Measurements from ENCODE around the gene NADK2.
"Not testable (repeated sequence)": the region's sequence is repeated elsewhere in the genome, so short reads cannot be mapped to it uniquely, and the experiment has no call there.

Gene NADK2

GRCh38 chr5:36205329-36205728, 36.4 kb downstream of the NADK2 start:
- no peak for DNase-seq

DNA sequence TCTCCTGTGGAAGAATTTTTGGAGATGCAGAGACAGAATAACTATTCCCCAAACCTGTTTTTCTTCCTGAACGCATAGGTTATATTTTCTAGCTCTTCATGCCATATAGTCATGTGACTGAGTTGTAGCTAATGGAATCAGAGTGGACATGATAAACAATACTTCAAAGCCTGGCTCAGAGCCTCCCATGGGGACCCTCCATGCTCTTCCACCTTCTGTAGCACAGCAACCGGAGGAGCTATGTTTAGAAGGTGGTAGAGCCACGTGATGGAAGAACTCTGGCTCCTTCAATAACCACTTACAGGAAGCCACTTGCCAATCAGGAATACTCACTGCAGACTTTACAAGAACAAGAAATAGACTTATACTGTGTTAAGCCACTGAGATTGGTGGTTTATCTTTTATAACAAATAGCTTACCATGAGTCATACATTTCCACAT, 39.2 kb downstream of the NADK2 start:
- DNase-seq, result no peak

- no peak for DNase-seq
Observed at GRCh38 chr5:36200513-36200912, 41.2 kb downstream of the NADK2 start.

GRCh38 chr5:36199620-36200019, 42.1 kb downstream of the NADK2 start:
- no peak for DNase-seq

GRCh38 chr5:36198783-36199182, 42.9 kb downstream of the NADK2 start:
- DNase-seq, result not testable (repeated sequence)

DNA sequence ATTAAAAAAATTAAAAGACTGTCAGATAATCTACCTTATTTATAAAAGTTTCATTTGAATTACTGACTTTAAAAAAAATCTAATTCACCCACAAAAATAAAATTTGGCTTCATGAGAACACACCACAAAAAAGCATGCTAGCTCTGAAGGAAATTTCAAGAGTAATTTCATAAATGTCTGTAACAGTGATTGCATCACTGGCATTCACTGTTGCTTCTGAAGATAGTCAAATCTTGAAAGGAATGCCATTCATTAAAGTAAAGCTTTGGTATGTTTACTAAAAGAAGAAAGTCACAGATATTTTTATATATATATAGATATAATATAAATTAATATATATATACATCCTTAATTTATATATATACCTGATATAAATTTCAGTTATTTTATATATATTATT, 43.4 kb downstream of the NADK2 start:
- no peak for DNase-seq

DNA sequence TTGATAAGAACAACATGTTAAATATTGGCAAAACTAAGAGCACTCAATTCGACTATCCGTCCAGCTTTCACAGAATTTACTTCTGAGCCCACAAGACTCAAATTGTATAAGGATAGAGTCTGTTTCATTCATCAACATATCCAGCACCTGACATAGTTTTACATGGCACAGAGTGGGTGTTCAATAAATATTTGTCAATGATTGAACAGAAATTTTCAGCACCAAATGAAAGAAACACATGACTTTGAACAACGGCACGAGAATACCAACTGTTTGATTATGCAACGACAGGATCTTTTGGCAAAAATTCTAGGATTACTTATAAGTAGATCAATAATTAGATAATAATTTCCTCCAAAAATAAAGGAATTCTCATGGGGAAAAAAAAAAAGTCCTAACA, 48.0 kb downstream of the NADK2 start:
- DNase-seq, result no peak

DNA sequence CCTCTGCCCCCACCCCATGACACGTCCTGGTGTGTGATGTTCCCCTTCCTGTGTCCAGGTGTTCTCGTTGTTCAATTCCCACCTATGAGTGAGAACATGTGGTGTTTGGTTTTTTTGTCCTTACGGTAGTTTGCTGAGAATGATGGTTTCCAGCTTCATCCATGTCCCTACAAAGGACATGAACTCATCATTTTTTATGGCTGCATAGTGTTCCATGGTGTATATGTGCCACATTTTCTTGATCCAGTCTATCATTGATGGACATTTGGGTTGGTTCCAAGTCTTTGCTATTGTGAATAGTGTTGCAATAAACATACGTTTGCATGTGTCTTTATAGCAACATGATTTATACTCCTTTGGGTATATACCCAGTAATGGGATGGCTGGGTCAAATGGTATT, 57.3 kb downstream of the NADK2 start:
- DNase-seq, result not testable (repeated sequence)

DNA sequence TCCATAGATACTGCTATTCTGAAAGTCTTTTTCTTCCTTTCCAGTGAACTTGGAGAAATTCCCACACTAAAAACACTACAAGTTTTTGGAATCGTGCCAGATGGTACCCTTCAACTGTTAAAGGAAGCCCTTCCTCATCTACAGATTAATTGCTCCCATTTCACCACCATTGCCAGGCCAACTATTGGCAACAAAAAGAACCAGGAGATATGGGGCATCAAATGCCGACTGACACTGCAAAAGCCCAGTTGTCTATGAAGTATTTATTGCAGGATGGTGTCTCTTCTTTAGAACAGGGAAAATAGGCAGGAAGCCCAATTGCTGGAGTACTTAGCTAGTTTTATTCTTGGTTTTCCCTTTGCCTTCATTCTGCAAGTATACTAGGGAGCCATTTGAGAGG, 60.0 kb downstream of the NADK2 start:
- DNase-seq, result no peak

GRCh38 chr5:36180556-36181350, 61.0 kb downstream of the NADK2 start:
- no peak for DNase-seq

GRCh38 chr5:36179950-36180349, 61.8 kb downstream of the NADK2 start:
- DNase-seq, result no peak

GRCh38 chr5:36178524-36178890, 63.2 kb downstream of the NADK2 start:
- no peak for DNase-seq

GRCh38 chr5:36177715-36178523, 63.8 kb downstream of the NADK2 start:
- no peak for DNase-seq

DNA sequence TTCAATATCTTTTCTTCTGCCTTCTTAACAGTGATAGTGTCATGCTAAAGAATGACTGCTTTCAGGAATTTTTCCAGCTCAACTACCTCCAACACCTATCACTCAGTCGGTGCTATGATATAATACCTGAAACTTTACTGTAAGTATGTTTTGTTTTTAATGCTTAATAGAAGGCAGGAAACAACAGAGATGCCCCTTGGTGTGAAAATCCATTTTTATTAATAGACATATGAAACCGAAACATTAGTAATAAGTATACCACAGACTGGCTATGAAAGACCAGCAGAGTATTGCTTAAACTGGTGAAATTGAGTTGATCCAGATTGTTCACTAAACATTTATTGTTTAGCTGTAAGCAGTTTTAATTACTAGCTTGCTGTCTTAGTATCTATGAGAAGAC, 64.6 kb downstream of the NADK2 start:
- no peak for DNase-seq

GRCh38 chr5:36175043-36175442, 66.7 kb downstream of the NADK2 start:
- no peak for DNase-seq

- DNase-seq, result no peak
Observed at GRCh38 chr5:36174119-36174518, 67.6 kb downstream of the NADK2 start.

DNA sequence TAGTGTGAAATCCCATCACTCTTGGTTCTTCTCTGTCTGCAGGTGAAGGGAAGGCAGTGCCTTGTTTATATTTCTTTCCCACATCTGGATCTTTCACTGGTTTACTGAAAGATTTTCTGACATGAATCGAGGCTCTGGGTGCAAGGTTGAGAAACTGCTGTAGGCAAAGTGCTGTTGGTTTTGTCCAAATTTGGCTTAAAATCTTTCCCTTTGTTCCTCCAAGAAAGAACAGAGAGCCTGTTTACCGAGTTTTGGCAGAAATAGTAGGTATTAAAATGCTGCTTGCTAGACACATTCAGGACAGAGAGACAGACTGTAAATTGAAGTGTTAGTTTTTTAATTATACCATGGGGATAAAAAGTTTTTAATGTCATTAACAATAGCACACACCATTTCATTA, 68.3 kb downstream of the NADK2 start:
- DNase-seq, result no peak

- DNase-seq, result no peak
Observed at GRCh38 chr5:36172599-36172998, 69.1 kb downstream of the NADK2 start.

DNA sequence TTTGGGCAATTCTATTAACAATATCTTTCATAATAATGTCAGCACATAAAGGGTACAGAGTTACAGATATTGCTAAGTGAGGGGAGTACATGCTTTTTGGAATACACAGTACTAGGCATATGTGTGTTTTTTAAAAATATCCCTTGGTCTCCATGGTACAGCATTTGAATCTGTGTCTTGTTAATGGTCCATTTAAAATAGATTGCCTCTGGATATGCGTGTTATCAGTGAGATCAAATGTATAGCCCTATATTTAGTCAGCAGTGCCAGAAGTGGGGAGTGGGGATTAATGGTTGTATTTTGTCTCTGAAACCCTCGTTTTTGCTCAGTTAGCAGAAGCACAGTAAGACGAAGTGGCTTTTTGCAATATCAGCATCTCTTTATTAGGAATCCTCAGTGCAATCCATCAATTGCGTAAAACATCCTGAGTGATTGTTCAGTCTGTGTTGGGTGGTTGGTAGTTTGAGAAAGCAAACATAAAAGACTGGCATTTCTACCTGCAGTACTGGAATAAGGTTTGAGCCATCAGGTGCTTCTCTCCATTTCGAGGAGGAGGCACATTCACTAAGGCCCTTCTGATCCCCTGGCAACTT, 70.8 kb downstream of the NADK2 start:
- DNase-seq, result no peak

GRCh38 chr5:36168737-36169136, 73.0 kb downstream of the NADK2 start:
- no peak for DNase-seq

DNA sequence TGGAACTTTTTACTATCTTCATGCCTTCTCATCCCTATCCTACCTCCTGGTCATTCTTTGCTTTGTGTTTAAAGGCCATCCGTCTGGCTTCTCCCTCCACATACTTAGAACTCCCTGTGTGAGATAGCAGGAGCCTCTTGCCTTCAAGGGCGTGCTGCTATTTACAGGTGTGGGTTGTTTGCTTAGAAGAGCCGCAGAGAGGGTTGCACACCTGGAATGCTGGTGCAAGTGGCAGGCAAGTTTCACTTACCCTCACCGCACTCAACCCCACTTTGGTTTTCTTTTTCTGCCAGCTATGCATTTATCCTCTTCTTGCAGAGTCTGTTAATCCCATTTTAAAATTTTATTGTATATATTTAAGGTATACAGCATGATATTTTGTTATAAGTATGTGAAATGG, 77.3 kb downstream of the NADK2 start:
- DNase-seq, result no peak

GRCh38 chr5:36162810-36163486, 78.8 kb downstream of the NADK2 start:
- no peak for DNase-seq

DNA sequence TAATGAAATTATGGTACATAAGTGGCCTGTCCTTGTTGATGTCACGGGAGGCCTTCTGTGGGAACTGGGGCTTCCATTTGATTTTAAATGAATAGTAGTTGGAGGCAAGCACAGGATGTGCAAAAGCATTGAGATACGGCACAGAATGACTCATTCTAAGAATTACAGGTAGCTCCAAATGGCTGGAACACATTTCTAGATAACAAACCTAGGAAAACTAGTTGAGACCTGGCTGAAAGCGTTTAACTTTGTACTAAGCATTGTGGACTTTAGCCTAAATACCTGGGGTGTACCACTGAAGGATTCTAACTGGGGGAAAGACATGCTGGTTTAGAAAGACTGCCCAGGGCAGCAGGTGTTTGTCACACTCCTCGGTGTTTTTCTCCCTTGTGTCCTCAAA, 80.4 kb downstream of the NADK2 start:
- no peak for DNase-seq
